ENCODE data around the gene MFRP. TPM values are rescaled to one million over a fixed set of nuclear protein-coding genes. Genes with fewer than 3 reads are reported as not detected.

MFRP gene
- total and polyA plus RNA-seq, 10 of the 15 experiments (the other 5 are each of a cell fraction or from before 2014, with no cell fraction given), result not detected

GRCh38 chr11:119371067-119371601, 24.6 kb upstream of the MFRP start:
- no TSS peak for BruUV-seq (replicated peaks)
- FAIRE-seq (no peak), DNase-seq (ENCODE audit: low read depth, low spot score) (no peak), ATAC-seq (no peak)
- no peak overlapping the region for H3K4me2 ChIP-seq (ENCODE audit: control insufficient read depth, insufficient read depth)
- intact Hi-C loops (cut with micrococcal nuclease; ENCODE audit: unreplicated experiment) (no loop called here), in situ Hi-C loops (cut with MboI) (no loop called here)
- no peaks in the 10 kb centered on the region for H4K20me1 ChIP-seq (ENCODE audit: control insufficient read depth, insufficient read depth)
- H3K36me3 ChIP-seq (ENCODE audit: control insufficient read depth in 2 of 2, insufficient read depth in 2 of 2, low read length in 1 of 2), result no peaks in the 10 kb centered on the region
- ChIA-PET SMC1A (ENCODE audit: uncharacterized antibody, unreplicated experiment) (interaction anchor here (0.7 to 5.5 kb wide), 5 partner anchors 10 to 33 kb away, joined by 3 to 31 read pairs (median 3); no protein-coding TSS in a partner anchor), POLR2A (interaction anchor here (1.0 to 1.6 kb wide), 2 partner anchors 9 to 15 kb away, joined by 3 to 6 read pairs; no protein-coding TSS in a partner anchor), CTCF (interaction anchor here (0.5 to 17.9 kb wide), 6 partner anchors 11 to 228 kb away, joined by 3 to 183 read pairs (median 8); partner anchors contain the start of gene USP2), RAD21 (ENCODE audit: unreplicated experiment) (interaction anchor here (1.3 to 1.7 kb wide), 4 partner anchors 10 to 33 kb away, joined by 4 to 8 read pairs (median 6); no protein-coding TSS in a partner anchor)
- no peak overlapping the region for H3K9ac ChIP-seq (ENCODE audit: control insufficient read depth, insufficient read depth, low read length)
- no peaks in the 10 kb centered on the region for H3K4me1 ChIP-seq (ENCODE audit: control insufficient read depth, insufficient read depth, low read length)
- 44% methylated on average over 8 of the region's 8 CpGs for WGBS (ENCODE audit: insufficient coverage, insufficient replicate concordance, low lambda C conversion rate, missing lambda C conversion rate)
- H3K27me3 ChIP-seq (replicated peaks in 1 of 2; ENCODE audit: control insufficient read depth in 2 of 2, insufficient read depth in 2 of 2, low read length in 1 of 2), result 0 out of 4 replicates have a peak, but pooled peaks cover 0 to 1% of the 10 kb centered on the region in 2 experiments
- H3K27ac ChIP-seq (ENCODE audit: control insufficient read depth, insufficient read depth), result no peak overlapping the region
- no peak overlapping the region for H2AFZ ChIP-seq (ENCODE audit: control insufficient read depth, low read depth, low read length)
- H3K4me3 ChIP-seq, result no peak overlapping the region
- H3K9me3 ChIP-seq (replicated peaks; ENCODE audit: control insufficient read depth, insufficient read depth, low read length), result no peaks in the 10 kb centered on the region
- no peaks in the 10 kb centered on the region for H3K79me2 ChIP-seq (ENCODE audit: control insufficient read depth, insufficient read depth, low read length)
- TF ChIP-seq TCF7 (IDR thresholded peaks at IDR 0.05; ENCODE audit: borderline replicate concordance), result no peak
- no peak for TF ChIP-seq PAX8 (IDR thresholded peaks at IDR 0.05)
- no peak for TF ChIP-seq RB1 (IDR thresholded peaks at IDR 0.05; ENCODE audit: borderline replicate concordance)
- no peak for TF ChIP-seq MTA2 (IDR thresholded peaks at IDR 0.05; ENCODE audit: low read depth)
- no peak for TF ChIP-seq SMAD5 (IDR thresholded peaks at IDR 0.05; ENCODE audit: low read depth)
- TF ChIP-seq, protein P1, sequence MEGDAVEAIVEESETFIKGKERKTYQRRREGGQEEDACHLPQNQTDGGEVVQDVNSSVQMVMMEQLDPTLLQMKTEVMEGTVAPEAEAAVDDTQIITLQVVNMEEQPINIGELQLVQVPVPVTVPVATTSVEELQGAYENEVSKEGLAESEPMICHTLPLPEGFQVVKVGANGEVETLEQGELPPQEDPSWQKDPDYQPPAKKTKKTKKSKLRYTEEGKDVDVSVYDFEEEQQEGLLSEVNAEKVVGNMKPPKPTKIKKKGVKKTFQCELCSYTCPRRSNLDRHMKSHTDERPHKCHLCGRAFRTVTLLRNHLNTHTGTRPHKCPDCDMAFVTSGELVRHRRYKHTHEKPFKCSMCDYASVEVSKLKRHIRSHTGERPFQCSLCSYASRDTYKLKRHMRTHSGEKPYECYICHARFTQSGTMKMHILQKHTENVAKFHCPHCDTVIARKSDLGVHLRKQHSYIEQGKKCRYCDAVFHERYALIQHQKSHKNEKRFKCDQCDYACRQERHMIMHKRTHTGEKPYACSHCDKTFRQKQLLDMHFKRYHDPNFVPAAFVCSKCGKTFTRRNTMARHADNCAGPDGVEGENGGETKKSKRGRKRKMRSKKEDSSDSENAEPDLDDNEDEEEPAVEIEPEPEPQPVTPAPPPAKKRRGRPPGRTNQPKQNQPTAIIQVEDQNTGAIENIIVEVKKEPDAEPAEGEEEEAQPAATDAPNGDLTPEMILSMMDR (IDR thresholded peaks at IDR 0.05 in 2 of 3, conservative IDR thresholded peaks at IDR 0.05 in 1 of 3; ENCODE audit: control insufficient read depth in 2 of 3, extremely low read depth in 1 of 3, insufficient read depth in 1 of 3, low read depth in 3 of 3, low read length in 3 of 3), result no peak
- no peak for TF ChIP-seq ZBTB33 (IDR thresholded peaks at IDR 0.05)
- TF ChIP-seq, protein P2, sequence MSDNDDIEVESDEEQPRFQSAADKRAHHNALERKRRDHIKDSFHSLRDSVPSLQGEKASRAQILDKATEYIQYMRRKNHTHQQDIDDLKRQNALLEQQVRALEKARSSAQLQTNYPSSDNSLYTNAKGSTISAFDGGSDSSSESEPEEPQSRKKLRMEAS (IDR thresholded peaks at IDR 0.05; ENCODE audit: low read depth, low read length), result no peak
- no peak for TF ChIP-seq POLR2AphosphoS5 (IDR thresholded peaks at IDR 0.05; ENCODE audit: low read length)
- TF ChIP-seq IRF5 (IDR thresholded peaks at IDR 0.05; ENCODE audit: borderline replicate concordance), result no peak
- TF ChIP-seq POU2F2 (IDR thresholded peaks at IDR 0.05; ENCODE audit: borderline replicate concordance, low read depth, low read length), result no peak
- TF ChIP-seq KAT2A (conservative IDR thresholded peaks at IDR 0.05; ENCODE audit: control insufficient read depth, low read depth, low read length), result no peak
- TF ChIP-seq ZNF384 (IDR thresholded peaks at IDR 0.05; ENCODE audit: borderline replicate concordance, low read depth, low read length), result no peak
- no peak for TF ChIP-seq PRDM15 (CRISPR knock-in tag; IDR thresholded peaks at IDR 0.05)
